Measurements from ENCODE around the gene TASL. TPM values are rescaled to one million over a fixed set of nuclear protein-coding genes. Genes with fewer than 3 reads are reported as not detected.
"Not testable (repeated sequence)": the region's sequence is repeated elsewhere in the genome, so short reads cannot be mapped to it uniquely, and the experiment has no call there.

The TASL gene
- total and polyA plus RNA-seq, 10 donors, result 6.5 to 23.4 (median 11.2) TPM

DNA sequence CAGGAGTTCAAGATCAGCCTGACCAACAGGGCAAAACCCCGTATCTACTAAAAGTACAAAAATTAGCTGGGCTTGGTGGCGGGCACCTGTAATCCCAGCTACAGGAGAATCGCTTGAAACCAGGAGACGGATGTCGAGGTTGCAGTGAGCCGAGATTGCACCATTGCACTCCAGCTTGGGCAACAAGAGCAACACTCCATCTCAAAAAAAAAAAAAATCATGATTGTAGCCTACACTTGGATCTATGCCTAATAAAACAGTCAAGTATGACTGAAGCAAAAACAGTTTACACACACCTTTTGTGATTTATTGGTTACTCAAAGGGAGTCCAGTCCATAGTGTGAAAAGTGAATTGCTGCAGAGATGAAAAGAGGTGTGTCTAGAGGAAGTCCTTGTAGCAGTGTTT is 34.7 kb upstream of the TASL start:
- no peak for DNase-seq
- WGBS, 5 donors, result 31 to 91% (median 81%) methylated on average over 5 to 6 of the region's 6 CpGs
- Histone ChIP-seq H3K4me1 (no peaks in the 10 kb centered on the region), H3K4me3 (peak overlapping the region in 1 of 8 donors; percentile 29), H3K36me3 (no peaks in the 10 kb centered on the region), H3K9me3 (peaks cover 0 to 14% (median 0%) of the 10 kb centered on the region in 8 donors), H3K27ac (peak overlapping the region in 6 of 8 donors; percentile 35 to 84 (median 68)), H3K27me3 (replicated peaks in 1 of 7) (no peaks in the 10 kb centered on the region)
- no peak for TF ChIP-seq POLR2A (IDR thresholded peaks at IDR 0.05)
- intact Hi-C loops (cut with DNase I; ENCODE audit: low total_unique reads), result no loop called here

GRCh38 chrX:30610026-30610425 is 32.5 kb upstream of the TASL start:
- Histone ChIP-seq H3K36me3 (no peaks in the 10 kb centered on the region), H3K9me3 (no peaks in the 10 kb centered on the region), H3K27me3 (replicated peaks in 1 of 7) (no peaks in the 10 kb centered on the region), H3K4me1 (no peaks in the 10 kb centered on the region), H3K27ac (no peak overlapping the region), H3K4me3 (no peak overlapping the region)
- 55 to 78% (median 71%) methylated on average over 2 of the region's 2 CpGs for WGBS, 5 donors
- intact Hi-C loops (cut with DNase I; ENCODE audit: low total_unique reads), result no loop called here
- no peak for DNase-seq
- TF ChIP-seq POLR2A (IDR thresholded peaks at IDR 0.05) (no peak), POLR2AphosphoS5 (IDR thresholded peaks at IDR 0.05) (no peak)

GRCh38 chrX:30607155-30607554 is 29.6 kb upstream of the TASL start:
- no peak overlapping the region for H3K27ac ChIP-seq
- intact Hi-C loops (cut with DNase I; ENCODE audit: low total_unique reads), result no loop called here
- no peaks in the 10 kb centered on the region for H3K9me3 ChIP-seq
- no peaks in the 10 kb centered on the region for H3K4me1 ChIP-seq
- DNase-seq, result no peak
- TF ChIP-seq CTCF (IDR thresholded peaks at IDR 0.05 in 8 of 11, conservative IDR thresholded peaks at IDR 0.05 in 3 of 11) (no peak), POLR2AphosphoS5 (IDR thresholded peaks at IDR 0.05) (no peak), POLR2A (IDR thresholded peaks at IDR 0.05) (no peak)
- H3K36me3 ChIP-seq, result no peaks in the 10 kb centered on the region
- 52 to 76% (median 69%) methylated on average over 1 of the region's 1 CpG for WGBS, 5 donors
- no peak overlapping the region for H3K4me3 ChIP-seq
- no peaks in the 10 kb centered on the region for H3K27me3 ChIP-seq (replicated peaks in 1 of 7)

- H3K4me1 ChIP-seq, result peaks cover 0 to 21% (median 10%) of the 10 kb centered on the region in 6 donors
- intact Hi-C loops (cut with DNase I; ENCODE audit: low total_unique reads); H3K27ac ChIP-seq; H3K4me3 ChIP-seq; DNase-seq; H3K27me3 ChIP-seq (replicated peaks in 1 of 7); H3K36me3 ChIP-seq; H3K9me3 ChIP-seq: not testable (repeated sequence)
- 39 to 77% (median 61%) methylated on average over 5 to 7 of the region's 15 CpGs for WGBS, 5 donors
Observed at GRCh38 chrX:30600269-30601176, 23.0 kb upstream of the TASL start.

DNA sequence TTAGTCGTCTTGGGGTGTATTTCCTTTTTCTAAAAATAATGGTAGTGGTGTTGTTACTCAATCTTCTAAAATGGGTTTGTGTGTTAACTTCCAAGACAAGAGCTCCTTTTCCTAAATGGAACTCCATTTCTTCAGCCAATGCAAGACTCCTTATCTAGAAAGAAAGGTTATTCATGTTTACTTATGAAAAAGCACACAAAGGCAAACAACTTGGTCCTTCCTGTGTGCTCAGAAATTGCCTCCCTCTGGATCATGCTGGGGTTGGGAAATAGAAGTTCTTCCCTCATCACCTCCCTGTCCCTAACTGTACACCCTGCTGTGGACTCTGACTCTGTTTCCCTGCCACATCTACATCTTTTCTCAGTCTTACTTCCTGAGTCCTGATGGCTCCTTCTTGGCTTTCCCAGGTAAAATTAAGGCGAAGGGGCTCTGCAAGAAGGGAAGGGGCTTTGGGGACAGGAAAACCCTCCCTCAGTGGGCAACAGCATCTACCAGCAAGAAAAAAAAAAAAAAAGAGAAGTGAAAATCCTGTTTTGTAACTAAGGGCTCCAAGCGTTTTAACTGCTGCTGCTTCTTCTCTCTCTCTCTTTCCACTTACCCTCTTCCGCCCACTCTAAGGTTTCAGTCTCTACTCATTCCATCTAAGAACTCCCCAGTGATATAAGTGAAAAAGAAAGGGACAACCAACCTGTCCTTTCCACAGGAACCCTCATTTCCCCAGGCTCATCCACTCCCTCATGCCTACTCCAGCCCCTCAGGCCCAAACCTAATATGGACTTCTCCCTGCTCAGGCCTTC is 19.8 kb upstream of the TASL start:
- DNase-seq, result no peak
- H3K9me3 ChIP-seq, result no peaks in the 10 kb centered on the region
- H3K27me3 ChIP-seq (replicated peaks in 1 of 7), result no peaks in the 10 kb centered on the region
- H3K27ac ChIP-seq, result peak overlapping the region in 5 of 8 donors; percentile 20 to 70 (median 51)
- peaks cover 4 to 41% (median 20%) of the 10 kb centered on the region in 6 donors for H3K4me1 ChIP-seq
- intact Hi-C loops (cut with DNase I; ENCODE audit: low total_unique reads), result no loop called here
- H3K36me3 ChIP-seq, result no peaks in the 10 kb centered on the region
- 22 to 40% (median 37%) methylated on average over 4 of the region's 4 CpGs for WGBS, 5 donors
- TF ChIP-seq POLR2A (IDR thresholded peaks at IDR 0.05), result no peak
- TF ChIP-seq POLR2AphosphoS5 (IDR thresholded peaks at IDR 0.05), result no peak
- no peak for TF ChIP-seq CTCF (IDR thresholded peaks at IDR 0.05 in 8 of 11, conservative IDR thresholded peaks at IDR 0.05 in 3 of 11)
- no peak overlapping the region for H3K4me3 ChIP-seq

All from spleen (tissue), 11 donors.